IPS DF 4.7 (cell line): ENCODE measurements around the gene P2RX5.
"Not testable (repeated sequence)": the region's sequence is repeated elsewhere in the genome, so short reads cannot be mapped to it uniquely, and the experiment has no call there.

Experiments
- DNase-seq: peaks from one replicate; pipeline ENCODE4 v3.0.0-alpha.2; 2013; ENCODE audit warnings: low spot score; ENCODE audit errors: extremely low read depth

Gene P2RX5, protein sequence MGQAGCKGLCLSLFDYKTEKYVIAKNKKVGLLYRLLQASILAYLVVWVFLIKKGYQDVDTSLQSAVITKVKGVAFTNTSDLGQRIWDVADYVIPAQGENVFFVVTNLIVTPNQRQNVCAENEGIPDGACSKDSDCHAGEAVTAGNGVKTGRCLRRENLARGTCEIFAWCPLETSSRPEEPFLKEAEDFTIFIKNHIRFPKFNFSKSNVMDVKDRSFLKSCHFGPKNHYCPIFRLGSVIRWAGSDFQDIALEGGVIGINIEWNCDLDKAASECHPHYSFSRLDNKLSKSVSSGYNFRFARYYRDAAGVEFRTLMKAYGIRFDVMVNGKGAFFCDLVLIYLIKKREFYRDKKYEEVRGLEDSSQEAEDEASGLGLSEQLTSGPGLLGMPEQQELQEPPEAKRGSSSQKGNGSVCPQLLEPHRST

DNA sequence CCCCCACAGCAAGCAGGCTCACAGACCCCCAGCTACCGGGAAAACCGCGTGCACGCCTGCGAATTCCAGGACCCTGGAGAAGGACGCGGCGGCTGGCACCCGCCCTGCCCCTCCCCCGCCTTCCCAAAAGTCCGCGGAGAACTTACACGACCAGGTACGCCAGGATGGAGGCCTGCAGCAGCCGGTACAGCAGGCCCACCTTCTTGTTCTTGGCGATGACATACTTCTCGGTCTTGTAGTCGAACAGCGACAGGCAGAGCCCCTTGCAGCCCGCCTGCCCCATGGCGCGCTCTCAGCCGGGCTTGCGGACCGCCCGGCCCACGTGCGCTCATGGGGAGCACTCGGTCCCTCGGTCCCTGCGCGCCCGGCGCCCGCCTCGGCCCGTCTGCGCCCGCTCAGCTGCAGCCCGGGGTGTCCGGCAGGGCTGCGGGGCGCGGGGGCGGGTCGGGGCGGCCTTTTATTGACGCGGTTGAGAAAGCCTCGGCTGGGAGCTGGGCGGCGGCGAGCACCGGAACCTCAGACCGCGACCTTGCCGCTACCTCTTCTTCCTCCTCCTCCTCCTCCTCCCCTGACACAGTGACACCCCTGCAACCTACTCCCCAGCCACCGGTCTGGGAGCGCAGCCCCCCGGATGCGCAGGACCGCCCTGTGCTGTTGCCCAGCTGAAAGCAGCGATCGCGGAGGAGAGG lies at the start of gene P2RX5:
P2RX5 (minus strand) TSS at position 433 of the 689 bp plus-strand sequence; CDS start at position 283, 150 bp downstream.
- DNase-seq, result no peak

DNA sequence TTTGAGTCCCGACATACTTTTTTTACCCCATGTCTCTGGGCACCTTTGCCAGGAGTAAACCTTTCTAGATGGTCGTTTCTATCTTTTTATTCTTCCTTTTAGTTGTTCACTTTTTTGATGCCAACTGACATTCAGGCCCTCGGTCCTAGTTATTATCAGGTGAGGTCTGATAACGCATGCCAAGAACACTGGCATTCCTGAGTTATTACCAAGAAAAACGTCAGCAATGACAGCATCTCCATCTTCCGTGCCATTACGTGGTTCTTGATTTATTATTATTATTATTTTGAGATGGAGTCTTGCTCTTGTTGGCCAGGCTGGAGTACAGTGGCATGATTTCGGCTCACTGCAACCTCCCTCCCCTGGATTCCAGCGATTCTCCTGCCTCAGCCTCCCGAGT lies 49.1 kb upstream of the P2RX5 start:
- DNase-seq, result no peak

DNA sequence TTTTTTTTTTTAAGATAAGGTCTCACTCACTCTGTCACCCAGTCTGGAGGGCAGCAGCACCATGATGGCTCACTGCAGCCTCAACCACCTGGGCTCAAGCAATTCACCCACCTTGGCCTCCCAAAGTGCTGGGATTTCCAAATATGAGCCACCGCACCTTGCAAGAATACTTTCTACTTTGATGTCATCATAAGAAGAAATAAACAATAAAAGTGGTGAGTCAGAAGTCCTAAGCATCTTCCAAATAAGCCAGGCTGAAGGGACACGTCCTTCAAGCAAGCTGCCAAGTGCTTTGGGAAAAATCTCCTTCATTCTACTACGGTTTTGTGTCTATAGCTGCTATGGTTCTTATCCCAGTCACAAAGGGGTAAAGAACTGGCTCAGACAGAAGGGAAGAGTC lies 48.1 kb upstream of the P2RX5 start:
- DNase-seq, result no peak

DNA sequence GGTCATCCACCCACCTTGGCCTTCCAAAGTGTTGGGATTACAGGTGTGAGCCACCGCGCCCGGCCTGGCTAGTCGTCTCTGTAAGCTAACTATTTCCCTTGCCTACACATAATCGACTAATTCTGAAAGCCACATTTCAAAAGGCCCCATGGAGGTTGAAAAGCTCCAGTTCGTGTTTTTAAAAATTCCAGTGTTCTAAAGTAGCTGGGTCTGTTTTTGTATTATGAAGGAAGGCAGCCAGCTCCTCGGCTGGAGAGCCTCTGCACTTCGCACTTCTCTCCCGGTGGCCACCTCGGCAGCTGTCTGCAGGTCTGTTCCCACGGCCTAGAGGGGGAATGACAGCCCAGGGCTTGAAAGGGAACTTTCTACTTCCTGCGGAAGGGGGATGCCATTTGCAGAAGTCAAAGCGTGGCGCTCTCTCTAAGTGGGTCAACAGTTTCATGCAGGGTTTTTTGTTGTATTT lies 44.7 kb upstream of the P2RX5 start:
- no peak for DNase-seq

DNA sequence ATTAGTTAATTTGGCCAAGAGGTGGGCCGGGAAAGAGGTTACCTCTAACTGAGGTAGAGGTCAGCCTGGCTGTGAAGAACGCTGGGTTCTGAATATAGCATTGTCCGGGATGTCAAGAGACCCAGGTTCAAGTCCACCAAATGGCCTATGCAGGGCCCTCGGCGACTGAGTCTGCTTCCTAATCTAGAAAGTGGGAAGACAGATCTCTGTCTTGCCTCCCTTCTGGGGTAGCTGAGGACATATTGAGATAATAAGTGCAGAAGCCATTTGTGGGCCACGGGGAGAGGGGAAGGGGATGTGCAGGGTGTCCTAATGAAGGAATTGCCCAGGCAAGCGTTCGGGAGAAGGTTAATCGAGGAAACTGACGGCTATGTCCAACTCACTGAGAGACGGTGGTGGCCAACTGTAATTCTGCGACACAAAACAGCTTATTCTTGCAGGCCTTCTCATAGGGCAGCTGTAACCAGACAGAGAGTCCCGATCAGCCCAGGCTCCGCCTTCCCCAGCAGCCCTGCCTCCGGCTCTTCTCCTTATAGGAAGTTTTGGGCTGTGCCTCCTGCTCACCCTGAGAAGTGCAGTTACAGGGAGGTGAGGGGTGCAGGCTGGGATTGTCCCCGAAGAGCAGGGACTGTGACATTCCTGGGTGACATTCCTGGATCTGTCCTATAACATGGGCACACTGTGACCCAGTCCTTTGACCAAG lies 43.6 kb upstream of the P2RX5 start:
- DNase-seq, result no peak

DNA sequence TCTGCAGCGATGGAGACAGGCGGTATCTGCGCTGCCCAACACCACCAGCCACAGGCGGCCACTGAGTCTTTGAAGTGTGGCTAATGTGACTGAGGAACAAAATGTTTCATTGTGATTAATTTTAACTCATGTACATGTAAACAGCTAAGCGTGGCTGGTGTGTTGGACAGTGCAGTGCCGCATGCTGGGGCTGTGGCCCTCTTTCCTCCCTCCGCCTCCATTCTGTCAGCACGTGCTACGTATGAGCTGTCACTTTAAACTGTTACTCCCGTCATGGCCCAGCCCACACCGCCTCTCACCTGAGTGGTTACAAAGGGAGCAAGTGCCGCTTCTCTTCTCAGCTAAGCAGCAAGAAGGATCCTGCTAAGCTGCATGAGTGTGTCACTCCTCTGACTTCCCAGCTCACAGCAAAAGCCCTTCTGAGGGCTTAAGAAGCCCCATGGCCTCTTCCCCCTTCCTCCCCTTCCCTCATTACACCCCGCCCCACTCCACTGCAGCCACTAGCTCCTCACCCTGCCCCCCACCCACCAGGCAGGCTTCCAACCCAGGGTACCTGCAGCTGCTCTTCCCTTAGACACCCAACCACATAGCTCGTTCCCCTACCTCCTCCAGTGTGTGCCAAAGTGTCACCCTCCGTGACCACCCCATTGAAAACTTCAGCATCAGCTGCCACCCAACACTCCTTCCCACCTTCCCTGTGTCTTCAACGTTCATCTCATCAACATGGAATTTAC lies 42.8 kb upstream of the P2RX5 start:
- no peak for DNase-seq

DNA sequence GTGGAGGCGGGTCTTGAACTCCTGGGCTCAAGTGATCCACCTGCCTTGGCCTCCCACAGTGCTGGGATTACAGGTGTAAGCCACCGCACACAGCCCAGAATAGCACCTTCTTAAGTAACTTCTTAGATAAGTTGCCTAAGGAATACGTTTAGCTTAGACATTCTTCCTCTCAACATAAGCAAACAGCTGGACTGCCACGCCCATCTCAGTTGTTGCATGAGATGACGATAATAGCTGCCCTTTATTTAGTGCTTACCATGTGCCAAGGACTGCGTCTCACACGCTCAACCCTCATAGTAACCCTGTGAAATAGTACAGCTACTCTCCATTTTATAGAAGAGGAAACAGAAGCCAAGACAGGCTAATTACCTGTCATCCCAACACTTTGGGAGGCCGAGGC lies 39.6 kb upstream of the P2RX5 start:
- no peak for DNase-seq

DNA sequence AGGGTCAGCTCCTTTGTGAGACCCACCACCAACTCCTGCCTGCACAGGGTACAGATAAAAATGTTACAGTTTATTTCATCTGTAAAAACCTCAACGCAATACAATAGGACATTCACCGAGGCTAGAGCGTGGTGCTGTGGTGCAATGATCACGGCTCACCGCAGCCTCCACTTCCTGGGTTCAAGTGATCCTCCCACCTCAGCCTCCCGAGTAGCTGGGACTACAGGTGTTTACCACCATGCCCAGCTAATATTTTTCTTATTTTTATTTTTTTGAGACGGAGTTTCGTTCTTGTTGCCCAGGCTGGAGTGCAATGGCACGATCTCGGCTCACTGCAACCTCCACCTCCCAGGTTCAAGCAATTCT lies 38.9 kb upstream of the P2RX5 start:
- not testable (repeated sequence) for DNase-seq

DNA sequence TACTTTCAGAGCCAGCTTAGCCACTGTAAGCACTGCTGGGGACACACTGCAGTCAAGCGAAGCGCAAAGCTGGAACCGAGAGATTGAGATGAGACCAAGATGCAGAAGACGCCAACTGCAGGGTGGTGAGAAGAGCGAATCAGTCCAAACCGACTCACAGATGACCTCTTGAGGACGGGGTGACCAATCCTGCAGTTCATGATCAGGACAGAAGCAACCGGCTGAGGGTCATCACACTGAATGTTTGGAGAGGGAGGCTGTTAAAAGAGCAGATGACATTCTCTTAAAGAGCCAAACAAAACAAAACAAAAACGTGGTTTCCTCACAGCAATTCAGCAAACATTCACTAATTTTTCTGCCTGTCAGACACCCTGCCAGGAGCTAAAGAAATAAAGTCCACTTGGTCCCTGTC lies 36.3 kb upstream of the P2RX5 start:
- no peak for DNase-seq

DNA sequence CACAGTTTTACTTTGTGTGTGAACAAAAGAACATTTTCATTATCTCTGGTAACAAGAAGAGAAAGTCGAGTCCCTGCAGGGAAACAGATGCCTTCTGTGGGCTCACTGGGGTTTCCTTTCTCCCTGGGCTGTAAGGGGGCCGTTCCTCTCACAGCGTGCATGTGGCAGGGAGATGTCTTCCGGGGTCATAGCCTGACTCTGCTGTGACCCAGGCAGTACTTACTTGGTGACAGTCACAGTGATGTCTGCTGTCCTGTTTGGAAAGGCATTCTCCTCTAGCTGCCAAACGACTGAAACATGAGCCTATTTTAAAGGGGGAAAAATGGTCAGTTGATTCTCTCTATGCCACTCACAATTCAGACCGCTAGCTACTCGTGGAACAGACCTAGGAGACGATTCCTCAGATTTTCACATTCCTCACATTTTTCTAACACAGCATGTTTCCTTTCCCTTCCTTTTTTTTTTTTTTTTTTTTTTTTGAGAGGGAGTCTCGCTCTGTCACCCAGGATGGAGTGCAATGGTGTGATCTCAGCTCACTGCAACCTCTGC lies 35.0 kb upstream of the P2RX5 start:
- no peak for DNase-seq

DNA sequence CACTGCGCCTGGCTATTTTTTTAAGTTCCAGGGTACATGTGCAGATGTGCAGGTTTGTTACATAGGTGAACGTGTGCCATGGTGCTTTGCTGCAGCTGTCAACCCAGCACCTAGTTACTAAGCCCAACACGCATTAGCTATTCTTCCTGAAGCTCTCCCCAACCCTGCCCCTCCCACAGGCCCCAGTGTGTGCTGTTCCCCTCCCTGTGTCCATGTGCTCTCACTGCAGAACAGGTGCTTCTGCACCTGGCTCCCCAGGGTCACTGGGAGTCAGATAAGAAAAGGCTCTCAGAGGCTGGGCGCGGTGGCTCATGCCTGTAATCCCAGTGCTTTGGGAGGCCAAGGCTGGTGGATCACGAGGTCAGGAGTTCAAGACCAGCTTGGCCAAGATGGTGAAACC lies 33.9 kb upstream of the P2RX5 start:
- no peak for DNase-seq

DNA sequence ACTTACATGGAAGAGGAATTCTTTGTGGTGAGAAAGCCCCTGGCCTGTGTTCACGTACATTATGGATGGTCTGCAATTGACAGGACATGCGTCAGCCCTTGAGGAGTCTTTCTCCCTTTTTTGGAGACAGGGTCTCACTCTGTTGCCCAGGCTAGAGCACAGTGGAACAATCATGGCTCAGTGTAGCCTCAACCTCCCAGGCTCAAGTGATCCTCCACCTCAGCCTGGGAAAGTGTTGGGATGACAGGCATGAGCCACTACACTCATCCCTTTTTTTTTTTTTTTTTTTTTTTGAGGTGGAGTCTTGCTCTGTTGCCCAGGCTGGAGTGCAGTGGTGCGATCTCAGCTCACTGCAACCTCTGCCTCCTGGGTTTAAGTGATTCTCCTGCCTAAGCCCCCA lies 32.1 kb upstream of the P2RX5 start:
- DNase-seq, result not testable (repeated sequence)

DNA sequence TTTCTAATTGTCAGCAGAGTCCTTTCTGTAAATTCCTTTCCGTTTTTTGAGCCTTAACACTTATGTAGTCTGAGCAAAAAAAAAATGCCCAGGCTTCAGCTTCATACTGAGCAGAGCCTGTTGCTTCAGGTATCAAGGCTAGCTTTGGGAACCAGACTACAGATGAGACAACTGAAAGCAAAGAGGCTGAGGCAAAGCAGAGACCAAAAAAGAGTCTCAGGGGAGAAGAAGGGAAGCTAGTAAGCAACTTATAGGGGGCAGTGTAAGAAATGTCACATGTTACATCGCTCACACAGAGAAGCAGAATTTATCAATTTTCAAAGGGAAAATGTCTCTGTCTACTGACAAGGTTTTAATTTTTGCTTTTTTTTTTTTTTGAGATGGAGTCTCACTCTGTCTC lies 31.1 kb upstream of the P2RX5 start:
- DNase-seq, result no peak

DNA sequence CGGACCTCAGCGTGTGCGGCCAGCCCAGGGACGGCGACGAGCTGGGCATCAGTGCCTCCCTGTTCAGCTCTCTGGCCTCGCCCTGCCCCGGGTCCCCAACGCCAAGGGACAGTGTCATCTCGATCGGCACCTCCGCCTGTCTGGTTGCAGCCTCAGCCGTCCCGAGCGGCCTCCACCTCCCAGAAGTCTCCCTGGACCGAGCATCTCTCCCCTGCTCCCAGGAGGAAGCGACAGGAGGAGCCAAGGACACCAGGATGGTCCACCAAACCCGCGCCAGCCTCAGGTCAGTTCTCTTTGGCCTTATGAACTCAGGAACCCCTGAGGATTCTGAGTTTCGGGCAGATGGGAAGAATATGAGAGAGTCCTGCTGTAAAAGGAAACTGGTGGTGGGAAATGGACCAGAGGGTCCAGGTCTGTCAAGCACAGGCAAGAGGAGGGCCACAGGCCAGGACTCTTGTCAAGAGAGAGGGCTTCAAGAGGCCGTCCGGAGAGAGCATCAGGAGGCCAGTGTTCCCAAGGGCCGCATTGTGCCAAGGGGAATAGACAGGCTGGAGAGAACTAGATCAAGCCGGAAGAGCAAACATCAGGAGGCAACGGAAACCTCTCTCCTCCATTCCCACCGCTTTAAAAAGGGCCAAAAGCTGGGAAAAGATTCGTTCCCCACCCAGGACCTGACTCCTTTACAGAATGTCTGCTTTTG lies 28.6 kb upstream of the P2RX5 start:
- DNase-seq, result no peak

DNA sequence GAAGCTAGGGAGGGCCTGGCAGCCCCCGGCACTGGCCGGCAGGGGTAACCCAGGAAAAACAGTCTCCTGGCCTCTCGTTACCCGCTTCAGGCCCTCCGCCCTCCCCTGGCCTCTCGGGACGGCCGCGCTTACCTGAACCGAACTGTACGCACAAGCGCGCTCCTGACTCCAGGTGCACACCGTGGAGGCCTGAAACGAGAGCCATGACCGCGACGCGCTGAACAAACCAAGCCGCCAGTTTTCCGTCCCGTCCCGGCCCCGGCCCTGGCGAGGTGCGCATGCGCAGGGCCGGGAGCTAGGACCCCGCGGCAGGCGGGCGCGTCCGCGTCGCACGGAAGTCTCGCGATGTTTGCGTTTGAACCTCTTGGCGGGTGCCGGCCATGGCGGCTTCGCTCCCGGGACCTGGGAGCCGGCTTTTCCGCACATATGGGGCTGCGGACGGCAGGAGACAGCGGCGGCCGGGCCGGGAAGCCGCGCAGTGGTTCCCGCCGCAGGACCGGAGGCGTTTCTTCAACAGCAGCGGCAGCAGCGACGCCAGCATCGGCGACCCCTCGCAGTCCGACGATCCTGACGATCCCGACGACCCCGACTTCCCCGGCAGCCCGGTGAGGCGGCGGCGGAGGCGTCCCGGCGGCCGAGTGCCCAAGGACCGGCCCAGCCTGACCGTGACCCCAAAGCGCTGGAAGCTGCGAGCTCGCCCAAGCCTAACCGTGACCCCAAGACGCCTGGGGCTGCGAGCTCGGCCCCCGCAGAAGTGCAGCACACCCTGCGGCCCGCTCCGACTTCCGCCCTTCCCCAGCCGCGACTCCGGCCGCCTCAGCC lies 27.8 kb upstream of the P2RX5 start, which contains the start of gene HASPIN:
HASPIN (plus strand) TSS at position 348 of the 822 bp plus-strand sequence; CDS start at position 381, 33 bp downstream.
- DNase-seq, result no peak

DNA sequence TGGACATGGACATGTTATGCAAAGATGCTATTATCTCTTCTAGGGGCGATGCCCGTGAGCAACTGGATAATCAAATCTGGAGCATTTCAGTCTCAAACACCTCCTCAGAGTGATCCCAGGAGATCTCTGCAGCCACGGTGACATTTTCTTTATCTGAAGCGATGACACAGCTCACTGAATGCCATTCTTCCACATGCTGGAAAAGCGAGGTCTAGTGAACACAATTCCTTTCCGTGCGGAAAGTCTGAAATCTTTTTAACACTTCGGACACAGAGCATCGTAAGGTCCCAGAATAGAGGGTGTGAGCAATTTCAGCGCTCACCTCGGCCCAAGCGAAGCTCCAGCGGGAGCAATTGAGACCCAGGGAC lies 27.2 kb upstream of the P2RX5 start:
- DNase-seq, result no peak

DNA sequence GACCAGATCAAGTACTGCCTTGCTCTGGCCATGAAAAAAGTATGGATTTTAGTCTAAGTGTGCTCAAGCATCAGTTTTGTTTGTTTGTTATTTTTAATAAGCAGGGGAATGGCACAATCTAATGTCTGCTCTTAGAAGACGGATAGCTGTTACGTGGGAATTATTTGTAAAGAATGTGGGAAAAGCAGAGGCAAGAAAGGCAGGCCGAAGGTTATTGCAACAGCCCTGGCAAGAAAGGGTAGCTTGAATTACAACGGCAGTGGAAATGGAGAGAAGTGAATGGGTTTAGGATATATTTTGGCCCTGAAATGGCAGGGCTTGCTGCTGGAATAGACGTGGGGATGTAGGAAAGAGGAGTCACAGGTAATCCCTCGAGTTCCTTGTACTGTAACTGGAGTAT lies 26.8 kb upstream of the P2RX5 start:
- no peak for DNase-seq

DNA sequence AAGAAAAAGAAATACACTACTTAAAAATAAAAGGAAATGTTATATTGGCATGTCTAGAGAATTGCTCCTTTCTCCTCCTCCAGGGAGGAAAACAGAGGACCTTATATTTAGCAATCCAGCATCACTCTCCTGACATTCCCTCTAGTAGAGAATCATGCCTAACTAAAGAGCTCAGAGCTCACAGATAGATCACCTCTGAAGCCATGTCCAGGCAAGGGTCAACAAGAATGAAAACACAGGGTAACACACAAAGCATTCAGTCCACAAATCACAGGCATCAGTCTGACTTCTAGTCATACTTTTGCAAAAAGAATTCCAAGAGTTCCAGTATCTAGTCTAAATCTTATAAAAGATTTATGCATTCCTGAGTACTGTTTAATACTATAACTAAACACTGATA lies 23.3 kb upstream of the P2RX5 start:
- DNase-seq, result no peak

DNA sequence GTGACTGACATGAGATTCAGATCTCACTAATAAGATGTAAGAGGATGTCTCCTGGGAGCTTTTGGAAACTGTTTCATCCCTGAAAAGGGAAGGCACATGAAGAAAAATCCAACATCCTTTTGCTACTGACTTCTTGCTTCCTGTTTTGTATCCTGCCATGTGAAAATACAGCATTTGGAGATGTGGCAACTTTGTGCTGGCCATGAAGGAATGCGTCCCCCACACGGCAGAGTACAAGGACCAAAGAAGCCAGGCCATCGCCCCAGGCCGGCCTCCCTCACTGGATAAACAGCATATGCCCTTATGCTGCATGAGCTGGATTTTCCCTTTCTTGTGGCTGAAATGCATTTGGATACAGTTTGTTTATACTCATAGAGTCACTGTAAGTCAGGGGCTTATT lies 22.2 kb upstream of the P2RX5 start:
- DNase-seq, result no peak

DNA sequence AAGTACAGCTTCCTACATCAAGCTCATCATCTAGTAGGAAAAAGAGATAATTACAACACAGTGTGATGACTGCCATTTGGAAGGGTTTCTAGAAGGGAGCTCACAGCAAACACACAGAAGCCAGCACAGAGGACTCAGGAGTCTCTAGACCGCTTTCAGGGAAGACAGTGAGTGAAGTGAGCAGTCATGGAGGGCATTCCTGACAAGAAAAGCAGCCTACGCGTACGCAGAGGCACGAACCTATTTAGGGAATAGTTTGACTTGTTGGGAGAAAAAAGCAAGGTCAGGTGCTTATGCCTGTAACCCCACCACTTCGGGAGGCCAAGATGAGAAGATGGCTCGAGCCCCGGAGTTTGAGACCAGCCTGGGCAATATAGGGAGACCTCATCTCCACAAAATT lies 19.3 kb upstream of the P2RX5 start:
- DNase-seq, result no peak
